ENCODE measurements around the gene LRFN5.
"Not testable (repeated sequence)": the region's sequence is repeated elsewhere in the genome, so short reads cannot be mapped to it uniquely, and the experiment has no call there.

The LRFN5 gene

DNA sequence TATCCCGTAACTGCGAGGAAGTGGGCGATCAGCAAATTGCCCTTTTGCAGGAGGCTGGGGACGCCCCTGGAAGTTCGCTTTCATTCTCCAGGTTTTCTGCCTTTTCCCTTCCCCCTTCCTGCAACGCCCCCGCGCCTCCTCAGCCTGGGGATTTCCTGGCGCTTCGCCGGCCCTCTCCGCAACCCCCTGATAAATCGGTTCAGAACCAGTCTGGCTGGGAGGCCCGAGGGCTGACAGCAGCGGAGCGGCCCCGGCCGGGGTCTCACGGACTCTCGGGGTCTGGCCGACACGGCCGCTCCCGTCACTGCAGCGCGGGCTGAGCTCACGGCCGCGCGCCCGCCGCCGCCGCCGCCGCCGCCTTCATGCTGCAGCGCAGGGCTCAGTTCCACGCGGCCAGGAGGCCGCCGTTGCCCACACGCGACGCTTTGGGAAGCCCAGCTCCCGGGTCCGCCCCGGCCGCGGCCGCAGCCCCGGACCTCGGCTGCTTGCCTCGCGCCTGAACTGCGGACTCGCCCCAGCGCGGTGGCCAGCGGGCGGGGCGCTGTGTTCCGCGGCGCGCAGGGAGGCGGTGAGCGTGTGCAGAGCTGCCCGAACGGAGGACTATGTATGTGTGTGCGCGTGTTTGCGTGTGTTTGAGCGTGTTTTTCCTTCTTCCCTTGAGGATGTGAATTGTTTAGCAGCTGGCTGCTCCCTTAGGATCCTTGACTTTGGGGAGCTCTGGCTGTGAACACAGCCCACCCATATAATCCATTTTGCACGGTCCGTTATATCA is at the start of gene LRFN5:
TSS of gene LRFN5 (plus strand) at position 345 of the 772 bp plus-strand sequence.
- no peak for DNase-seq

DNA sequence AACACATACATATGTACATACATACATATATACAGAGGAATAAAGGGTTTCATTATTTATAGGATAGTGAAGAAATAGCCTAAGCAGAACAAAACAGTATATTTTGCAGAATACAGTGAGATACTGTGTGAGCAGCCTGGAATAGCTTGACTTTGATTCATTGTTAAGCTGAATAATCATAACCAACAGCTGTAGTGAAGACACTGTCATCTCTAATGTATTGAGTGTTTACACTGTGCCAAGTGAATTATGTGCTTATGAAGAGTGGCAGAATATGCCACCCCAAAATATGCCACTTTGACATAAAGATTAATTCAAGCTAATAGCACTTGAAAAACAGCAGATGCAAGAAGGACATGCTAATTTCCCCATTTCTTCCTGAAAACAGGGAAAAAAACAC is 48.2 kb upstream of the LRFN5 start:
- DNase-seq, result no peak

DNA sequence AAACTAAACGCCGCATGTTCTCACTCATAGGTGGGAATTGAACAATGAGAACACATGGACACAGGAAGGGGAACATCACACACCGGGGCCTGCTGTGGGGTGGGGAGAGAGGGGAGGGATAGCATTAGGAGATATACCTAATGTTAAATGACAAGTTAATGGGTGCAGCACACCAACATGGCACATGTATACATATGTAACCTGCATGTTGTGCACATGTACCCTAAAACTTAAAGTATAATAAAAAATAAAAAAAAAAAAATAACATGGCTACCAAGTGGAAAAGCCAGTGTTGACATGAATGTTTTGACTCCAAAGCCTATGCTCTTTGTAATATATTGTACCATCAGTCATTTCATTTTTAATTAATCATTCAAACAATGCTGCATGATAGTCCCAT is 39.8 kb upstream of the LRFN5 start:
- DNase-seq, result not testable (repeated sequence)

DNA sequence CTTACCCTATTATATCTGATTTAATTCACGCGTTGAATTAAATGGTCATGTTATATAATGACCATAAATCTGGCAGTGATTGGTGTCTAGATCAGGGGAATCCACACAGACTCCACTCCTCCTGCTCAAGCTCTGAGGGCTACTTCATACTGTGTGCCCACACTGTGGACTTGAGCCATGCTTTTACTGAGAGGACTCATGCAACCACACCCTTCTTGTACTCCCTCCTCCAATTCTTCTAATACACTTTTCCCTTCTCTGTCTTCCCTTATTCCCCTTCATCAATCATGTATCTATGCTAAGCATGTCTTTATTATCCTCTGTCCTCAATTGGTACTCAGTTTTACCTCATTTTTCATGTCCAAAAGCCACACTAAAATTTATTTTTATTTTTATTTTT is 37.7 kb upstream of the LRFN5 start:
- DNase-seq, result no peak

DNA sequence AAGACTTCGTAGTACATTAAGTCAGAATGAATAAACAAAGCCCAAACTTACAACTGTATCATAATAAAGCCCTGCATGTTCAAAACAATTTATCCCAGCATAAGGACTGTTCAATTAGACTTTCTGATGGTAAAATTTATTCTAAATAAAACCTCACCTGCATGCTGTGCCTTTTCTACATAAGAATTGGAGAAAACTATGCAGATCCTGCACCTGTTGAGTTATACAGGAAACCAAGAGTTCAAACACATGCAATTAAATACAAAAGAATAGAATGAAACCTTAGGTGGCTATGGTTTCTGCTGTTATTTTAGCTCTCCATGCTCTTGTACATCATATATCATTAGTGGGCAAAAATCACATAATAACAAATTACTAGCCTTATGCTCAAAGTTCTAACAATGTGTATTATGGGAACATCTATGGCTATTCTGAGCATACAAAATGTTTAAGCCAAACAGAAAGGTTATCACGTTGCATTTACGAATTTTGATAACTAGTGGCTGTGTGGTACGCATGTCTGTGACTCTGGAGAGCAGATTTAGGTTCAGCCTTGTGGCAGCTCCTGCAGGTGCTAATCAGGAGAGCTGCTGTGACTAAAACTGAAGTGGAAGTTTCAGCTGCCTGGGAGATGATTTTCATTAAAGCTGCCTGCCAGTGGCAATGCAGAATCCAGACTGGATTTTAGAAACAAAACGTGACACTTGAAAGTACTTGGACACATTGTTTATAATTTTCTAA is 36.1 kb upstream of the LRFN5 start:
- peak; percentile 63 for DNase-seq

DNA sequence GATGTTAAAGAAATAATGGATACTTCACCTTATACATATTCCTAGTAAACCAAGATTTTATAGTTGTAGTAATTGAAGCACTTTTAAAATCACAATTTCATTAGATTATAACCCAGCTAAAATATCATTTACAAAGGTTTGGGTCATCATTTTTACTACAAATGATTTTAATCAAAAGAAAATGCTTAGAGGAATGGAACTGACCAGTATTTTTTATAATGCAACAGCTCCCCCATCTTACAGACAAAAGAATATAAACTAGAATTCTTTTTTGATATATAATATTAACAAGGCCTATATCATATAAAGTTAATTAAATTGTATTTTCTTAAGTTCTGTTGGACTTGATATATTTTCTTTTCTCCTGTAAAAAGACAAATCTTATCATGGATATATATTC is 20.4 kb upstream of the LRFN5 start:
- no peak for DNase-seq

DNA sequence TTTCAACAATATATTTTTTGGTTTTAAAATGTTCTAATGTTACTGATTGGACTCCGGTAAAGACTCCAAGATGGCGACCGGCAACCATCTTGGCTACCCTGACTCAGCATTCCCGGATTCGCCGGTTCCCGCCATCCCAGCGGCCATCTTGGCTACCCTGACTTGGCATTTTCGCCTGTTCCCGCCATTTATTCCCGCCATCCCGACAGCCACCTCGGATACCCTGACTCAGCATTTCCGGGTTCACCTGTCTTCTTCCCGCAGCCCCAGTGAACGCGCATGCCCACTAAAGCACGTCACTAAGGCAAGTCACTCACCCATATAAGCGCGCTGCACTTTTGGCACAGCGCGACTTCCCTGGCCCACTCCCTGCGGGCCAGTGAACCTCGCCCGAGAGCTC is 9.0 kb upstream of the LRFN5 start:
- no peak for DNase-seq

DNA sequence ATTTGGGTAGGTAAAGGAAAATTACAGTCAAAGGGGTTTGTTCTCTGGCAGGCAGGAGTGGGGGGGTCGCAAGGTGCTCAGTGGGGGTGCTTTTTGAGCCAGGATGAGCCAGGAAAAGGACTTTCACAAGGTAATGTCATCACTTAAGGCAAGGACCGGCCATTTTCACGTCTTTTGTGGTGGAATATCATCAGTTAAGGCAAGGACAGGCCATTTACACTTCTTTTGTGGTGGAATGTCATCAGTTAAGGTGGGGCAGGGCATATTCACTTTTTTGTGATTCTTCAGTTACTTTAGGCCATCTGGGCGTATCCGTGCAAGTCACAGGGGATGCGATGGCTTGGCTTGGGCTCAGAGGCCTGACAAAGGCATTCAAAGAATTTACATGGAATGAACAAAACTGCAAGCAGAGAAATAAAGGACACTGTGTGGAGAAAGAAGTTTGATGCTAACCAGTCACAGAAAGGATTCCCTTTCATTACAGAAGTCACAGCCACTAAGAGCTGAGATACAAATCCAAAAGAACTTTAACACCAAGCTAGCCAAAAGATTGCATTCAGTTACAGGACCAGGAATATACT is 6.8 kb upstream of the LRFN5 start:
- DNase-seq, result not testable (repeated sequence)

DNA sequence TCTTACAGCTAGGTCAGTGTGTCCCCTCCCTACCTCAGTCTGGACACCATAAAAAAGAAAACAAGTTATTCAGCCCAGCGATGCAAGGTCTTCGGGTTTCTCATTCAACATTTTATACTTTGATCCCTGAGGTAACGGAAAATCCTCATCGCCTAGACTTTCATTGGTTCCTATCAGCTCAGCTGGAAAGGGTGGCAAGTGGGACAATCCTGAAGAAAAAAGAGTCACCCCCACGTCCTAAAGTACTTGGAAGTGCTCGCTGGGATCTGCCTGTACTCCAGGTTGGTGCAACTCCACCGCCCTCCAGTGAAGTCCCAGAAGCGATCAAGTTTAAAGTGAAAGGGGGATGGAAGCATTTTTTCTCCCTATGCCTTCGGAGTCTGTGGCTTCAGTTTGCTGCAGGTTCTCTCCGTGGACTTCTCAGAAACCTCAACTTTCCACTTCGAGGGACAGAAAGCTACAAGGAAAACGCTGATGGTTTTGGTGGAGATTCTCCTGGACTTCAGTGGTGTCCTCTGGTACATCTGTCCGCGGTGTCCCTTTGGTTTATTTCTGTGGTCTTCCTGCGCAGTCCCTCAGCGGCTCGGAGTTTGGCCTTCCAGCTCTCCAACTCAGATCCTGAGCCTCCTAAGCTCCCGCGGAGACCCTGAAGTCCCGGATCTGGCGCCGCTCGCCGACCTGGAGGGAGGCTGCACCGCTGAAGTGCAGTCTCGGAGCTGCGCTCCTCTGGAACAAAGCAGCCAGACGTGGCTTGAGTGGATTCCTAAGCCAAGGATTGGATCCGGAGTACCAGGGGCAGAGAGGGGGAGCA is 1.8 kb upstream of the LRFN5 start:
- no peak for DNase-seq

DNA sequence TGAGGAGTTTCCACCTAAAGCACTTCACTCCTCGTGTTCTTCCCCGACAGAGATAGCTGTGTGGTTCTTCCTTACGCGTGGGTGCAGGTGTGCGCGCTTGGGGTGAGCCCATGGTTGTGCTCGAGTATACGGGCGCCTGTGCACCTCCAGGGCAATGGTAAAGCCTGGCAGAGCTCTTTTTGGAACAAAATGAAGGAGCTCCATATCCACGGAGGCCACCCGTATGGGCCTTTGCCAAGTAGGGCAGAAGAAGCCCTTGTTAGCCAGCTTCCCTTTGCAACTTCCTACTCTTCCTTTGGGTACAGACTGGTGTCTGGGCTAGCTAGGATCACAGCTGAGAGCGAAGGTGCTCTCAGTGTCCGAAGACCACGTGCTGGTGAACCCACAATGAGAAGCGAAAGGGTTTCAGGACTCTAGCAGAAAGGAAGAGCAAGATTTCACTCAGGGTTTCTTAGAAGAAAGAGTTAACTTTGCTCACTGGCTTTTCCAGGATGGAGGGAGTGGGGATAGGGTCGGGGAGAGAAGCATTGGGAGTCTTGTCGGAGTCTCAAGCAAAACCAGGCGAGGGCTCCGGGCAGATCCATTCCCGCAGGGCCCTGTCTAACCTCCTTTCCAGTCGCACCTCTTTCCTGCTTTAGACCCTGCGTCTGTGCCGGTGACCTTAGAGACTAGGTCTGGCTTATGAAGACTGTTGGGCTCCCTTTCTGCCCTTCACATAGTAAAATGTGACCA is 960 bp upstream of the LRFN5 start:
- DNase-seq, result no peak

DNA sequence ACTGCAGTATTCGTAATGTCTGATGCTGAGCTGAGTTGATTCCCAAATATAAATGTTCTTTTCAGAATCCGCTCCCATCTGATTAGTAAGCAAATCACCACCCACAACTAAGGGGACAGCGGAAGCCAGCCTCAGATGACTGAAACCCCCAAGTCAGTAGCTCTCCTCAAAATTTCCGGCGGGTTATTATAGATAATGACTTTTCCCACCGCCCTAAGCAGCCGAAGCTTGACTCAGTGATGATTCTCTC is 469 bp upstream of the LRFN5 start:
- no peak for DNase-seq

DNA sequence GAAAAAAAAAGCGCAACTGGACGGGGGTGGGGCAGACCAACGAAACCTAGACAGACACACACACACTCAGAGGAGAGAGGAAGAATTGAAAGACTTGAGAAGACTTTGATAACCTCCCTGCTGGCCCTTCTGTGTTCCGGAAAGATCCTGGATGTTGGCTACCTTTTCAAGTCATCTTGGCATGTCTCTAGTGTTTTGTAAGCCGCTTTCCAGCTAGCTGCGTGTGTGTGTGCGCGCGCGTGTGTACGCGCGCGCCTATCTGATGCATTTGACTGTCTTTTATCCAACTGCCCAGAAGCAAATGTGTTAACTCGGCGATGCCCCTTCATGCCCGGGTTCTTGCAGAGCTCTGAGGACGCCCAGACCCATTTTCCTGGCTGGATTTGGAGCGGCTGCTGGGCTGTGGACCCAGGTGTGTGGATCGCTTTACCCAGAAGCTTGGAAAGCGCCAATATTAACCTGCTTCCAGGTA is 664 bp downstream of the LRFN5 start:
- DNase-seq, result no peak

DNA sequence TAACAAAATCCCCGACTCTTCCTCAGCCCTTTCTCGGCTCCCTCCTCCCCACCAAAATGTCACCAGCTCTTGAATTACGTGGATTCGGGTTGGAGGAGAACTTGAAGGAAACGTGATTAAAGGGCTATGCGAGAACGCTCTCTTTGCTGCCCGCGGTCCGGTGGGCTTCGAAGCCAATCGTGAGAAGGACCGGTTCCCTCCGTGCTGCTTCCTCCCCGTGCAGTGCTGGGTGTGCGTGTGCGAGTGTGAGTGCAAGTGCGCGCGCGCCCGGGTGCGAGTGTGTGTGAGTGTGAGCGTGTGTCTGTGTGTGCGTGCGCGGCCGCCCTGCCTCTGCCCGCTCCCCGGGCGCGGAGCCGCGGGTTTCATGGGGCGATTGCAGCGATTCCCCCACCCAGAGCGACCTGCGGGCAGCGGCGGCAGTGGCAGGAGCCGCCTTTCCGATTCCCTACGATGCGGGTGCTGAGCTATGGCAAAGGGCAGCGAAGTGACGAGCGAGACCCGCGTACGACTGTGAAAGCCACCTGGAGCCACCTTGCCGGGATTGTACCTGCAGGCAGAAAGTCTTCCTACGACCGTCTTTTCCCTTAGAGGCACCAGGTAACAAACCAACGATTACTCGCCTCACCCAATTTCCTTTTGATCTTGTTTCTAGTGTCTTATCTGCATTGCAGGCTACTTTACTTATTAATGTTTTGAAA is 1.4 kb downstream of the LRFN5 start:
- no peak for DNase-seq

DNA sequence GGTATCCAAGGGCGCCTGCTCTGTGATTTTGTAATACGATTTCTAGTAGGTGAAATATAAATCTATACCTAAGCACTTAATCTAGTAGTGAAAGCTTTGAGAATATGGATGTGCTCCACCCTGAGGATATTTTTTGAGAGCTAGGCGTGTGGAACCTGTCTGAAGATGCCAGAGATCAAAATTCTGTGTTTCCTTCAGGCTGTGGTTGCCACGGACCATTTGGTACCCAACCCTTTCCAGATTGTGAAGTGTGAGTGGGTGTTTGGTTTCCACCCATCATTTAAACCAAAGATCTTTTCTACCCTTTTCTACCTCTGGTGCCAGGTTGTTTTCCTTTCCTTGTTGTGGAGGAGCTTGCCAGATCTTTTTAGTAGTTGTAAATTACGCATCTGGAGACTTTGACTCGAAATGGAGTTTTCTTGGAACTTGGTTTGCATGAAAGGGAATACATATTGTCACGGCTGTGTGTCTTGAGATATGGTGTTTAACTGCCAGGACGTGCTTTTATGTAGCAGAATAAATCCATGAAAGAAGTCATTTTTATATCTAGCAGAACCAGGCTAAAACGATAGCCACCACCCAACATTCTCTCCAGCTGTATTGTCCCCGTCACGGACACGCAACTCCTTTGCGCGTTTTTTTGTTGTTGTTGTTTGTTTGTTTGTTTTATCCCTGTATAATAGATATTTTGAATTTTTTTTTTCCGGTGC is 2.2 kb downstream of the LRFN5 start:
- DNase-seq, result no peak

DNA sequence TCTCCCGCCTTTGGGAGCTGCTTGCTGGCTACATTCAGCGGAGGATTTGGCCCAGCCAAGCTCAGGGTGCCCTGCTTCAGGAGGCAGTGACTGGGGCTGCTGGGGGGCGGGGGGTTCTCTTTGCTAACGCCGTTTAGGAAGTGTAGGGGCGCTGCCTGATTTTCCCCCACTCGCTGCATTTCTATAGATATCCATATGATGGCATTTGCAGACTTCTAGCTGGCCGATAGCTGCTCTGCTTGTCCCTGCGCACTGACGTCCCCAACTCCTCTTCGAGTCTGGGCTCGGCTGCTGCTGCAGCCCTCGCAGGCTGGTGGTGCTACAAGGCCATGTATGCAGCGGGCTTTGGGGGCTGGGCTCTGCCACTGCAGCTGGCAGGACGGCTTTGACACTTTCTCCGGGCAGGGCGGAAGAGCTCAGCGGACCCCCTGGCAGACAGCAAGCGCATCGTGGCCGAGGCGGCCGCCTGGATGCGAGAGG is 3.1 kb downstream of the LRFN5 start:
- peak; percentile 62 for DNase-seq

DNA sequence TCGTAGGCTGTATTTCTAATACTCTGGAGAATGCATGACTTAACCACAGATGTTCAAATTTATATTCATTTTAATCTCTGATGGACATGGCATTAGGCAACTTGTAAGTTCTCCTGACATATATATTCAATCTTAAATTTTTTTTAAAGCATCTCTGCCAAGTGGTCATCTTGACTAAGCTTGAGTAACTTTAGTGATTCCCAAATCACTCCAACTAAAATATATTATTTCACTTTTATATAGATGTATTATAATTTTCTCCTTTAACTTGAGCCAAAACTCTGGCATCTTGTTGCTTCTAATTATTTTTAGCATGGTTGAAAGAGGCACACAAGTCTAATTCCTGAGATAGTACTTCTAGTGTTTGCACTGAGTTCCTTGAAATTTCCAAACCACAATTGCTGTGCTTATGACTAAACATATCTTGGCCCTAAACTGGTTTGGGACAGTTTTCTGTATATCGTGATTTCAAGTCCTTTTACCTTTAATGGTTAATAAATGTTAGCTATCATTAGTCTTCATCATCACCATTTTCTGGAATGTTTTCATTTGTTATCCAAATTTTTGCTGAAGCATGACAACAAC is 8.4 kb downstream of the LRFN5 start:
- DNase-seq, result no peak

DNA sequence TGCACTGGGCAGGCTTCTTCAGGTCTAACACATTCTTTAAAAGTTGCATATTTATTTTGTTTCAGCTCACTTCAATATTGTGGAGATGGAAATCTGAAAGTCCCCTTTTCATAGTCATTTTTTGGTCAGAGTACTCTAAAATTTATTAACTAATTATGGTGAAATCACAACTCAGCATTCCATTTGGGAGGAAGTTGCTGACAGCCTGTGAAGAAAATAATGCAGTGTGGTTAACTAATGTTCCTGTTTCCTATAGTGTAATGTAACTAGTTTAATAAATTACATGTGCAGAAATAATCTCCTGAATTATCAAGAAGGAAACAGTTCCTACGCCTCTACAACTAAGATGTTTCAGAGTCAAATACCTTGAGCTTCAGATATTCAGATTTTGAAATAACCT is 17.1 kb downstream of the LRFN5 start:
- no peak for DNase-seq

DNA sequence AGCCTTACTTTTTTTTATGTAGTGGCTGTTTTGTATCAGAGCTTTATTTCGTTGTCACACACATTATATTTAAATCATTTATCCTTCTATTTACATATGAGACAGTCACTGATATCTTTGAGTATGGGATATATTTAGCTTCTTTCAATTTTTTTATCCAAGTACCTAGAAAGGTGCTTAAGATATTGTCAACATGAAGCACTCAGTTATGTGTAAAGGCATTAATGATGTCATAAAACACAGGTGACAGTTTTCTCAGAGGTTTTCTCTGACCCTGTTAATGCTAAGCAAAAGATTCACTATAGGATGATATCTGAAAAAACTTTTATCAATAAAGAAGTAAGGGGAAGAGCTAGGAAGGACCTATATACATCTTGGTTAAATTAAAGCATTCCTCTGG is 23.2 kb downstream of the LRFN5 start:
- DNase-seq, result no peak

DNA sequence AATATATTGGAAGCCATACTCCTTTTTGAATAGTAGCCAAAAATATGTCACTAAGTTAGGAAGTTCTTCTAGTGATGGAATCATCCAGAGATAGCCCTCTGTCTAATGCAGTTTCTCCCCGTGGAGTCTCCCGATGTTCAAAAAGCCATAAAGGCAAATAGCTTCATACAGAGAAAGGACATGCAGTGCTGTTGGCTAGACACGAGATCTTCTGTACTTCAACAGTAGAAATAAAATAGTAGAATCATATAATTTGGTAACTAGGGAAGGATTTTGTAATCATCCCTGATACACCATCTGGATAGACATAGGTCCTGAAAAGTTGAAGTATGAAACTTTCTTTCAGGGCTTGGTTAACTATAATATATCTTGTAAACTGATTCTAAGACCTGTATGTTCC is 27.6 kb downstream of the LRFN5 start:
- DNase-seq, result no peak

DNA sequence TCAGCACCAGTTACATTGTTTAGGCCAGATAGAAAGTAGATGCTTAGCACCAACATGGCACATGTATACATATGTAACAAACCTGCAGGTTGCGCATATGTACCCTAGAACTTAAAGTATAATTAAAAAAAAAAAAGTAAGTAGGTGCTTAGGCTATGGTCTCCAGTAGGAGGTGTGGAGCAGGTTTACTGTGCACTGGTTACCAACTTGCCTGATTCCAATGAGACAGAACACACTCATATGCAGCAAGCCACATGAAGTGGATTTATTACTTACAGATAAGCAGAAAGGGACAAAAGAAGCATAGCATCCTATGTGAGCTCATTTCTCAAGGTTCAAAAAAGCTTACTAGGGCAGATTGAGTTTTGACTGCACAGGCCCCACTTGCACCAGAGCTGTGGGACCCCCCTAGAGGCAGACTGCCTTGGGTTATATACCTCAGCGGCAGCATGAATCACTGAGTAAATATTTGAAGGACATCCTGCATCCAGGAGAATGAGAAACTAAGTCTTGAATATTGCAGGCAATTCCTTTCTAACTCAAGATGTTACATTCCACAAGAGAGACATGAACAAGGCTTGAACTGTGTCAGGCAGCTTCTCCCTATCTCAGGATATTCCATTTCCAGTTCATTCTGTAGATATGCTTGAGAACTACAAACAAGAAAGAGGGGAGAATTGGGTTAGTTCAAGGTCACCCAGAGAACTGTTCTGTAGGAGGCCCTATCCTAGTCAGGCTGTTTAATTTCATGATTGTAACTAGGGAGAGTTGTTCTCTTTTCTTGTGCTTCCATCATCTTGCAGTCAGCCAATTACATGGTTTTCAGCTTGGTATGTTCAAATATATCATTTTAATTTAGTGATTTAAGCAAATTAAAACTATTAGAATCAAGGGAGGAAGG is 30.1 kb downstream of the LRFN5 start:
- no peak for DNase-seq
